ENCODE results near the gene GLI3. TPM values are rescaled to one million over a fixed set of nuclear protein-coding genes. Genes with fewer than 3 reads are reported as not detected.

The GLI3 gene
- total RNA-seq, 1 donor from 2014 or later, result 3.3 TPM

DNA sequence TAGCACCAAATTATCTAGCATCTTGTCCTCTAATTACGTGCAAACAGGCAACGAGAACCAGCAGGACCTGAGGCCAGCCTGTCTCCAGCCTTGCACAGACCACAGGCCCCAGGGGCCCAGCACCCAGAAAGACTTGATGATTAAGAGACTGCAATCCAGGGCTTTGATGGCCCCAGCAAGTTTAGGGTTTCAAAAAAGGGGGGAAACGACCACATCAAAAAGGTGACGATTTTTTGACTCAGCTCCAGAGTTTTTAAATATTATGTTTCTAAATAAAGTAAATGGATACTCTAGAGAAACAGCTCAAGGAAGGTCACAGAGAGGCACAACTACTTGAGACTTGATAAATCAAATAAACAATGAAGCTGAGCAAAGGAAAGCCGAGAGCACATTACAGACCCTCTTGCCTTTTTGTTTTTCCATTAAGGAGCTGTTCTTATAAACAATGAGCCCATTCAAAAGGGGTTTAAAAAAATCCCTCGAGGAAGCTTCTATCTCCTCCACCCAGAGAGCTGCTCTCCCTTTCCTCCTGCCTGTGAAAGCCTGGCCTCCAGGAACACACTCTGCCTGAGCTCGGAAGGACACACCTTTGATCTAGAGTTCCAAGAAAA lies 44.1 kb downstream of the GLI3 start:
- DNase-seq, result no peak
- intact Hi-C loops (cut with DNase I), result no loop called here
- ATAC-seq (ENCODE audit: poor library complexity), result no peak

DNA sequence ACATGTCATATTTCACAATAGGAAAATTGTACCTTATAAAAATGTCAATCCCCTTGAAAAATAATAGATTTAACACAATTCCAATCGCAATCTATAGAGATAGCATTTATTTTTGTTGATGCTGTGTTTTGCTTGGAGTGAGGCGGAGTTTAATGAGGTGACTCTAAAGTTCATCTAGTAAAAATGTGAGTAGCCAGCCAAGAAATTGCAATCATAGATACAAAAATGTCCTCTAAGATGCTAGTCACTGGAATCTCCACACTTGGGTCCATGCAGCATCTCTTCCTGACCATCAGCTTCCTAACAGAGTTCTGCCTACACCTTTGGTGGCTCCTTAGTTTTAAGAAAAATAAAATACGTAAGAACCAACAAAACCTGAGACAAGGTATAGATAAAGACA lies 44.9 kb downstream of the GLI3 start:
- intact Hi-C loops (cut with DNase I), result no loop called here
- ATAC-seq (ENCODE audit: poor library complexity), result no peak

DNA sequence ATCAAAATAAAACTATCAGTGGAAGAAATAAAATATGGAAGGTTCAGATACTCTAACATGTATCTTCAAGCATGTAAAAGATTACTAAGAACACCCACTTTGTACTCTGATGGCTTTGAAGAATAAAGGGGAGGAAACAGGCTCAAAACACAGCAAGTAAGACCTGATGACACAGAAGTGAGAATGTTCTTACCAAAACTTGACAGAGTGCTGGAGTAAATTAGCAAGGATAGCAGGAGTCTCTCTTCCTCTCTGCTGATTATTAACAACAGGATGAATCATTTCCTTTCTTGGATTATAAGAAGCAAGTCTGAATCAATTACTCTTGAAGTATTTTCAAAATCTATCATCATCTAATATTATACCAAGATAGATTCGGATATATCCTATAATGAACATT lies 47.5 kb downstream of the GLI3 start:
- DNase-seq, result no peak
- no peak for ATAC-seq (ENCODE audit: poor library complexity)
- intact Hi-C loops (cut with DNase I), result no loop called here

More for the DNA sequence above, 44.9 kb downstream of the GLI3 start:
- no peak for DNase-seq

DNA sequence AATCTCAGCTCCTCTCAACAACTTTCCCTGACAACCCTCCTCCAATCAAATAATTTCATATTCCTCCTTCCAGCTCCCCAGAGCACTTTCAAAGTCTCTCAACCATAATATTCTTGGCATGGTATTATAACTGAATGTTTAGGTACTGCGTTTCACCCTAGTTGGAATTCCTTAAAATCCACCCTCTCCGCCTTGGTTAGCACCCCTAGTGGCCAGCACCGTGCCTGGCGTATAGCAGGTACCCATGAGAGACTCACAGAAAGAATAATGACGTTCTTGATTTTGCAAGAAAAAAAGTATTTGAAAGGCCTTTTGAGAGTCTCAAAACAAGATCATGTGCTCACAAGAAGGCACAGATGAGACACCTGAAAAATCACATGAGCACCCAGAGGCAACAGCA lies 50.9 kb downstream of the GLI3 start:
- no peak for ATAC-seq (ENCODE audit: poor library complexity)
- intact Hi-C loops (cut with DNase I), result no loop called here
- no peak for DNase-seq

DNA sequence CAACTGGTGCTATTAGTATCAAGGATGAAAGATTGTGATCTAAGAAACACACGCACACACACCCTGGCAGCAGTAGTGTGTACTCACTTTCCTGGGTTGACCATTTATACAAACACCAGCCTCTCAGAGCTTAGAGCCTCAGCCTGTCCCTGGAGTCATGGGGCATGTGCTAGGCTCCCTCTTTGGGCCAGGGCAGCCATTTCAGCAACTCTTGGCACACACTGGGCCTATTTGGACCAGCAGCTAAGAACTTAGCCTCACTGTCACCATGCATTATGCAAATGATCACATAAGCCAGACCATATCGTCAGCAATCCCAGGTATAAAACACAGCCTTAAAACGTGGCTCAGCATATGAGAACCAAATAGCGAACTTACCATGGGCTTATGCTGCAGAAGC lies 51.3 kb downstream of the GLI3 start:
- DNase-seq, result no peak
- intact Hi-C loops (cut with DNase I), result no loop called here
- no peak for ATAC-seq (ENCODE audit: poor library complexity)

DNA sequence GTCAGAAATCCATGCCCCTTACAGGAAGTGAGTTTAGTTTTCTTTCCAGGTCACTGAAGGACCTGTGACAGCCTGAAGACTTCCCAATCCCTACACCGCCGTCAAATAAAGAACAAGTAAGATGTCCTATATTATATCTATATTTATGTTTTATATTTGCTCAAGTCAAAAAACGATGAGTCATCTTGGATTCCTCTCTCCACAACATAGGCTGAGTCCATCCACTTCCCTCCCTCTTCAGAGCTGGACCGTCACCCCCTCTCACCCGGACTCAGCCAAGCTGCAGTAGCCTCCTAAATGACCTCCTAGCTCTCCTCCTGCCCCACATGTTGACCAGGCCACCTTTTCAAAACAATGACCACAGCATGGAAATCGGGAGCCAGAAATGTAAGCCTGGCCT lies 53.5 kb downstream of the GLI3 start:
- intact Hi-C loops (cut with DNase I), result no loop called here
- DNase-seq, result no peak
- ATAC-seq (ENCODE audit: poor library complexity), result no peak

DNA sequence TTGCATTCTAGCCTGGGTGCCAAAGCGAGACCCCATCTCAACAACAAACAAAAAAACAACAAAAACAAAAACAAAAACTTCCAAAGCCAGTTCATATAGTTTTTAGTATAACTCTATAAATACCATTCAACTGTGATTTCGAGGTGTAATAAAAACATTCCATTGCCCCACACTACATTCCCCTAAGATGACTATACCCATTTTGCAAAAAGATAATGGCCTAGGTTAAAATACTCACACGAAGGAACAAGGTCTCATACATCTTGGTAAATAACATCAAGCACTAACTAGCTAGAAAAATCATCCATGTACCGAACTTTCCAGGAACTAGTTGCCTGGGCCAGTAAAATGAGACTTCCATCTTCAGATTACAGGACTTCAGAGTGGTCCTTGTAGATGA lies 55.4 kb downstream of the GLI3 start:
- DNase-seq, result no peak
- no peak for ATAC-seq (ENCODE audit: poor library complexity)
- intact Hi-C loops (cut with DNase I), result no loop called here

DNA sequence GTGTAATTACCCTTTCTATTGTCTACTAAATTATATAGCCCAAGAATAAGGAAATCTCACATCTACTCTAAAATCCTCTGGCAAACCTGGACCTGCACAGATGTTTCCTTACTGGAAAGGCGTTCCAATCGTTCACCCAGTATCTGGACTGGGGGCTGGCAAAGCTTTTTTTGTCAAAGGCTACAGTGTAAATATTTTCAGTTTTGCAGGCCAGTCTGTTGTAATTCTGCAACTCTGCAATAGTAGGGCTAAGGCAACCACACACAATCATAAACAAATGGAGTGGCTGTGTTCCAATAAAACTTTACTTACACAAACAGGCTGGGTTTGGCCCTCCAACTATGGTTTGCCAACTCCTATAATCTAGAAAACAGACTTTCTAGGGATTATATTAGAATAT lies 56.2 kb downstream of the GLI3 start:
- ATAC-seq (ENCODE audit: poor library complexity), result no peak
- DNase-seq, result no peak
- intact Hi-C loops (cut with DNase I), result no loop called here

DNA sequence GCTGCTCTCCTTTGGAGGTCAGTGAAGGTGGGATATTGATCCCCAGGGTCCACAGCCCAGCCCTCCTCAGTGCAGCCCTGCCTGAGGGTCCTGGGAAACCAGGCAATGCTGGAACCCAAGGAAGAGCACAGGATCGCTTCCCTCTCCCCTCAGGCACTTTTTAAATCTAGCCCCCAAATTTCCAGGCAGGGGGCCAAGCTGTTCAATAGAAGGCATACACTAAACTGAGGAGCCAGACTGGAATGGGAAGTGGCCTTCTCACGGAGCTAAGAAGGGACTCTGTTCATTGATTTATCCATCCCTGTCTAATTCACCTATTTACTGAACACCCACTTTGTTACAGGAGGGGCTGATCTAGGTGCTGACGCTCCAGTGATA lies 60.3 kb downstream of the GLI3 start:
- DNase-seq, result no peak
- intact Hi-C loops (cut with DNase I), result no loop called here
- no peak for ATAC-seq (ENCODE audit: poor library complexity)

DNA sequence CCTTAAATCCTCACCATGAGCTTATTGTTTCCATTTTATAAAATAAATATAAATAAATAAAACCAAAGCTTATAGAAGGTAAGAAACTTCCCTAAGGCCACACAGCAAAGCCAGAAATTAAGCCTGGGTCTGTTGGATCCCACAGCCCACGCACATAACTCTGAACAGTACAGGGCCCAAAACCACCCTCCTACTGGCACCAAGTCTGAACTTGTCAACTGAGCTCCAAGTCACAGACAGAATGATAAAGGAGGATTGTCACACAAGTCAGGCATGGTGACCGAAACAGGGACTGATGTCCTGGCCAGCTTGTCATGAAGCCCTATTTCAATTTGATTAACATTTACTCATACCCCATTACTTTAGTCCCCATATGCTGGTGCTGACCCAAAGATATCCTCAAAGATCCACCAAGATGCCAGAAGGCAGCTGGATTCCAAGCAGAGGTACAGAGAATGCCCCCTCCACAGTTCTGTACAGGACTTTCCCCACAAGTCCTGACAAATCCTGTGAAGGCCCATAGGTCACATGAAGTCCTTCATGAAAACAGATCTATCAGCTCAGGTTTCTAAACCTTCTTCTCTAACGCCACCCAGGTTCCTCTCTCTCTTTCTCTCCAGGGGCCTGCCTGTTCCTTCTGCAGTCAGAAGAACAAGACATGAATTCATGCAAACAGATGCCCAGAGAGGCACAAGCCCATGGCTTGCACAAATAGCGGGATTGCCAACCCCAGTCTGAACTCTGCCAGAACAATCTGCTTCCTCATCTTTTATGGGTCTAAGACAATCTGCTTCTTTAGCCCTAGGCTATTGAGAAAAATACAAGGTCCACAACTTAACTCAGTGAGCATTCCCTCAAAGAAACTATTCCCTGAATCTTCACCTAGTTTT lies 60.9 kb downstream of the GLI3 start:
- intact Hi-C loops (cut with DNase I), result no loop called here
- DNase-seq (no peak), ATAC-seq (ENCODE audit: poor library complexity) (no peak)

DNA sequence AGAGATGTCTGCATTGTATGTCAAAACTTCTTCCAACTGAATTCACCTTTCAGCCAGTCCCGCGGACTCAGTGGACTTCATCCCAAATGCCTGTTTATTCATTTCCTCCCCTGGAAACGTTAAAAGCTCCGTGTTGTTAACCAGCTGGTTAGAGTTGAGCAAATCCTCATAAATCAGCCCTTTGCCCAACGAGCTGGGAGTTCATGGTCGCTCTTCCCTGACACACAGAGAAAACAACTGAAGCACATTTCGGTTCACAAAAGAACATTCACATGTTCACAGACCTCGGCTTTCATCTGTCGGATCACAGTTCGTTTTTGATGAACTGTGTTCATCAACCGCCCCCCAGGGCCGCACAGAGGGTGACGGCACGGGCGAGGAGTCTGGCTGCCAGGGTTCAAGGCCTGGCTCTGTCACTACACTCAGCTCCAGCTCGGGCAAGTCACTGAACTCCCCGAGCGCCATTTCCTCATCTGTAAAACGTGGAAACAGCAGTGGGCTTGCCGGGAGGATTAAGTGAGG lies 62.6 kb downstream of the GLI3 start:
- ATAC-seq (ENCODE audit: poor library complexity) (no peak), DNase-seq (no peak)
- intact Hi-C loops (cut with DNase I), result no loop called here

DNA sequence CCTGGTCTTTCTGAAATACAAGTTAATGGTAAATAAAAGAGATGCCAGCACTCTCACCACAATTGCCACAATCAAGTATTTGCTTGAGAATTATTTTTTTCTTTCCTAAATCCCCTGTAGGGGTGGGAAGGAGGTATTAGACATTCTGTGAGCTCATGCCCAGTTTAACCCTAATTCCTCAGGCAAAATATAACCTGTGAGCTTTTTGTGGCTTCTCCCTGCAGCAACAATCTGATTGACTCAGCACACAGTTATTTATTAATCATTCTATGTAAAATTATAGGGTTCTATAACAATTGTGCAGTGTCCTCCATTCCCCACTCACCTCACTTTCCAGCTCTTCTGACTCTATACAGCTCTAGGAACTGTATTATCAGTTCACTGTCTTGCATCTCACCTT lies 66.3 kb downstream of the GLI3 start:
- intact Hi-C loops (cut with DNase I), result no loop called here
- no peak for ATAC-seq (ENCODE audit: poor library complexity)

DNA sequence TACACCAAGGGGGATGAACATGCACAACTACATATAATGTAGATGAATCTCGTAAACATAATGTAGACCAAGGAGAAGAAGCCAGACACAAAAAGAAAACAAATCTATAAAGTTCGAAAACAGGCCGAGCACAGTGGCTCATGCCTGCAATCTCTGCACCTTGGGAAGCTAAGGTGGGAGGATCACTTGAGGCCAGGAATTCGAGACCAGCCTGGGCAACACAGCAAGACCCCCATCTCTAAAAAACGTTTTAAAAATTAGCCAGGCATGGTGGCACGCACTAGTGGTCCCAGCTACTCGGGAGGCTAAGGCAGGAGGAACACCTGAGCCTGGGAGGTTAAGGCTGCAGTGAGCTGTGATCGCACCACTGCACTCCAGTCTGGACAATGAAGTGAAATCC lies 68.5 kb downstream of the GLI3 start:
- intact Hi-C loops (cut with DNase I), result no loop called here
- no peak for DNase-seq
- no peak for ATAC-seq (ENCODE audit: poor library complexity)

More for the DNA sequence above, 66.3 kb downstream of the GLI3 start:
- DNase-seq, result no peak

DNA sequence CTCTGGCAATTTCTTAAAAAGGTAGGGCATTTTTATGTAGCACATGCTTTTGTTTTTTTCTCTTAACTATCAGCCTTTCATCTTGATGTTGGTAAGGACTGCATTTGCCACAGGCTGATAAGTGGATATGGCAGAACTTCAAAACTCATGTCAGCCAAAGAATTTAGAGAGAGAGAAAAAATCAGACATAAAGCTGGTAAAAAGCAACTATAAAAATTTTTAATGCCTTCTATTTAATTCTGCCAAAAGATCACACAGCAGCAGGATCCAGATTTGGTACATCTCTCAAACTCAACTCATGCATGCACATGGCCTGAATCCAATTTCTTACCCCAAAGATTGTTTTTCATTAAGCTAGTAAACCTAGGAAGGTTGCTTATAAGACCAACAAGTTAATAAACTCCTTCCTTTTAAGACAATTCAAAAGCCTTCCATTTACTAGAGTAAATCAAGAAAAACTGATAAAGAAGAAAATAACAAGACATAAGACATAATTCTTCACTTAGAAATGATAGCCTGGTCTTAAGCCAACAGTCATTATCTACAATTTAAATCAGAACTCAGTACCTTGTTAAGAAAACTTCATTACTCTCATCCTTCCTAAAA lies 69.3 kb downstream of the GLI3 start:
- ATAC-seq (ENCODE audit: poor library complexity) (no peak), DNase-seq (no peak)
- intact Hi-C loops (cut with DNase I), result no loop called here

DNA sequence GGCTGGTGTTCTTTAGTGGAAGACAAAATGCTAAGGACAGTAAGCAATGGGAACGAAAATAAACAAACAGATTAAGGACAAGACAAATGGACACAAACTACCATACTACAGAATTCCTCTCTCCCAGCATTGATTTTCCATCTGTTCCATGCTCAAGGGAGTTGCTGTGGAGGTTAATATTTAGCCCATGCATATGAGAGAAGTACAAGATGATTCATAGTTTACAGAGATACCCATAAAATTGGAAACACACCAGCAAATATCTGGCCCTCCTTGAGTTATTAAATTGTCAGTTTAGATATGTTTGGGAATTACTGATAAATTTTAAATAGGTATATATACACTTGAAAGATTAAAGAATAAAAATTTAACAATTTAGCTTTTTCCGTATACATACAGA lies 69.8 kb downstream of the GLI3 start:
- no peak for ATAC-seq (ENCODE audit: poor library complexity)
- intact Hi-C loops (cut with DNase I), result no loop called here
- no peak for DNase-seq

DNA sequence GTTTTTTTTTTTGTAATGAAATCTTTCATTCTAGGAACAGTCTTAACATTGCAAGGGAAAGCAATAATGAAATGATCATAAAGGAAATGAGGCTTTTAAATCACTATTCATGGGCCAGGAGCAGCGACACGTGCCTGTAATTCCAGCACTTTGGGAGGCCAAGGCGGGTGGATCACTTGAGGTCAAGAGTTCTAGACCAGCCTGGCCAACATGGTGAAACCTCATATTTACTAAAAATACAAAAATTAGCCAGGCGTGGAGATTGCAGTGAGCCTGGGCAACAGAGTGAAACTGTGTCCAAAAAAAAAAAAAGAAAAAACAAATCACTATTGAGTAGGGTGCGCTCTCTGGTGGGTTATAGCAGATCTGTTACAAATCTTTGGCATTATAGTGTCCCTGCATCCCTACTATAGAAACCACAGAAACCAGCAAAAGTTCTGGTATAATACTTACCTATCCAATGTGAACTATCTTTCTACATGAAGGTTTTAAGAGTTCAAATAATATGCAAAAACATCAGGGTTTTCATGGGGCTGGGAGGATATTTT lies 72.1 kb downstream of the GLI3 start:
- intact Hi-C loops (cut with DNase I), result no loop called here
- DNase-seq (no peak), ATAC-seq (ENCODE audit: poor library complexity) (no peak)

DNA sequence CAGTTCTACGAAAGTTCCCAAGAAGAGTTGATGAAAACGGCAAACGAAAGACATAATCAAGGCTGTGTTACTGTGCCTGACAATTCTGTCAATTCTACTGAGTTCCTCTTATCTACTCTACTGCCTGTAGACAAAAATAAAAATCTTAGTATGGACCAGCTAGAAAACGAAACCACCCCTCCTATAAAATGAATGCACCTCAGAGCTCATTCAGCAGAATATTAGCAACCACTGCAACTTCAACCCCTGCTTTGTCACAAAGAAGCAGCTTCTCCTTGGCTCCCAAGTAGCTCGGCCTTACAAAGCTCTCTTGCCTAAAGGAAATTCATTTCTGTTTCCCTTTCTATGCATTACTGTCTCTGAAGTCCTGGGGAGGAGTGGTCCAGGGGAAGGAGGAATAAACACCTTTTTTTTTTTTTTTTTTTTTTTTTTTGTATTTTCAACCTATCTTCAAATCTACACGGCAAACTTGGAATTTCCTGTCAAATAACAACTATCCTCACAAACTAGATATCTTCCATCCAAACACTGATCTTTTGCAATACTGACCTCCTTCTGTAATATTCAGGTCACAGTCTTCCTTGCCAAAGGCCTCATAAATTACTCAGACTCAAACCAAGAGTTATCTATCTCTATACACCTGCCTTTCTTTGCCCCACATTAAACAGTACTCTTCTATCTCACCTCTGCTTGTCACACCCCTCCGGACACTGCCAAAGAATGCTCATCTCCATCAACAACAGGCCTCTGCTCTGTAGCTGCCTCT lies 74.3 kb downstream of the GLI3 start:
- DNase-seq (no peak), ATAC-seq (ENCODE audit: poor library complexity) (no peak)
- intact Hi-C loops (cut with DNase I), result no loop called here

DNA sequence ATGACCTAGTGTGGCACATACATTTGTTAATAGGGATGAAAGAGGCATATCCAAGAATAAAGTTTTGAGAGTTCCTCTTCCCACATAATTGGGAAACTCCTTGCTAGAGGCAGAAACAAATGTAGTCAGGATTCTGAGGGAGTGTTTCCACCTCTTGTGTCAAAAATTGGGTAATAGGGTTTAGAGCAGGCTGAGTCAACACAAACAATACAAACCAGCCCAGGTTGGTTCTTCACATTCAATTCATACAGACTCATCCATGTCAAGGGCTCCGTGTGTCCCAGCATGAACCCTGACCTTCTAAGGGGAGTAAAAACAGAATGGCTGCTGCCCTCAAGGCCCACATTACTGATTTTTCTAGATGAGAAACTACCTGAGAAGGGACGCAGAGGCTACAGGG lies 75.3 kb downstream of the GLI3 start:
- ATAC-seq (ENCODE audit: poor library complexity) (no peak), DNase-seq (no peak)
- intact Hi-C loops (cut with DNase I), result loop anchor here (2.0 kb wide), 1 partner anchor 33 kb away; no protein-coding TSS in a partner anchor

DNA sequence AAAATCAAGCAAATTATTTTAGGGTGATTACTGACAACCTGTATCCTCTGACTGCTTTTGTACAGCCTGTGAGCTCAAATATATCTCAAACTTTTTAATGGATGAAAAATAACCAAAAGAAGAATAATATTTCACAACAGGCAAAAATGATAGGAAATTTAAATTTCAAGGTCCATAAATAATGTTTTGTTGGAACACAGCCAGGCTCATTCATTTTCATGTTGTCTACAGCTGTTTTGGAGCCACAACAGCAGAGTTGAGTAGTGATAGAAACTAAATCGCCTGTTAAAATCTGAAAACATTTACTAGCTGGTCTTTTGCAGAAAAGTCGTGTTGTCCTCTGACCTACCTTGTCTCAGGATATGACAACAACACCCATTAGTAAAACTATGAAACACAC lies 75.9 kb downstream of the GLI3 start:
- ATAC-seq (ENCODE audit: poor library complexity) (no peak), DNase-seq (no peak)
- intact Hi-C loops (cut with DNase I), result loop anchor here (2.0 kb wide), 1 partner anchor 32 kb away; no protein-coding TSS in a partner anchor
